Measurements from ENCODE around the gene FAM184B. TPM values are rescaled to one million over a fixed set of nuclear protein-coding genes. Genes with fewer than 3 reads are reported as not detected.
A peak's percentile ranks its signal among the peaks of the same experiment; 100 is the strongest.

FAM184B gene
- total and polyA plus RNA-seq, 2 experiments from 2014 or later, result 0.11 to 0.49 TPM

GRCh38 chr4:17823871-17824669 lies 42.6 kb upstream of the FAM184B start (continued):
- TF ChIP-seq, protein P1, sequence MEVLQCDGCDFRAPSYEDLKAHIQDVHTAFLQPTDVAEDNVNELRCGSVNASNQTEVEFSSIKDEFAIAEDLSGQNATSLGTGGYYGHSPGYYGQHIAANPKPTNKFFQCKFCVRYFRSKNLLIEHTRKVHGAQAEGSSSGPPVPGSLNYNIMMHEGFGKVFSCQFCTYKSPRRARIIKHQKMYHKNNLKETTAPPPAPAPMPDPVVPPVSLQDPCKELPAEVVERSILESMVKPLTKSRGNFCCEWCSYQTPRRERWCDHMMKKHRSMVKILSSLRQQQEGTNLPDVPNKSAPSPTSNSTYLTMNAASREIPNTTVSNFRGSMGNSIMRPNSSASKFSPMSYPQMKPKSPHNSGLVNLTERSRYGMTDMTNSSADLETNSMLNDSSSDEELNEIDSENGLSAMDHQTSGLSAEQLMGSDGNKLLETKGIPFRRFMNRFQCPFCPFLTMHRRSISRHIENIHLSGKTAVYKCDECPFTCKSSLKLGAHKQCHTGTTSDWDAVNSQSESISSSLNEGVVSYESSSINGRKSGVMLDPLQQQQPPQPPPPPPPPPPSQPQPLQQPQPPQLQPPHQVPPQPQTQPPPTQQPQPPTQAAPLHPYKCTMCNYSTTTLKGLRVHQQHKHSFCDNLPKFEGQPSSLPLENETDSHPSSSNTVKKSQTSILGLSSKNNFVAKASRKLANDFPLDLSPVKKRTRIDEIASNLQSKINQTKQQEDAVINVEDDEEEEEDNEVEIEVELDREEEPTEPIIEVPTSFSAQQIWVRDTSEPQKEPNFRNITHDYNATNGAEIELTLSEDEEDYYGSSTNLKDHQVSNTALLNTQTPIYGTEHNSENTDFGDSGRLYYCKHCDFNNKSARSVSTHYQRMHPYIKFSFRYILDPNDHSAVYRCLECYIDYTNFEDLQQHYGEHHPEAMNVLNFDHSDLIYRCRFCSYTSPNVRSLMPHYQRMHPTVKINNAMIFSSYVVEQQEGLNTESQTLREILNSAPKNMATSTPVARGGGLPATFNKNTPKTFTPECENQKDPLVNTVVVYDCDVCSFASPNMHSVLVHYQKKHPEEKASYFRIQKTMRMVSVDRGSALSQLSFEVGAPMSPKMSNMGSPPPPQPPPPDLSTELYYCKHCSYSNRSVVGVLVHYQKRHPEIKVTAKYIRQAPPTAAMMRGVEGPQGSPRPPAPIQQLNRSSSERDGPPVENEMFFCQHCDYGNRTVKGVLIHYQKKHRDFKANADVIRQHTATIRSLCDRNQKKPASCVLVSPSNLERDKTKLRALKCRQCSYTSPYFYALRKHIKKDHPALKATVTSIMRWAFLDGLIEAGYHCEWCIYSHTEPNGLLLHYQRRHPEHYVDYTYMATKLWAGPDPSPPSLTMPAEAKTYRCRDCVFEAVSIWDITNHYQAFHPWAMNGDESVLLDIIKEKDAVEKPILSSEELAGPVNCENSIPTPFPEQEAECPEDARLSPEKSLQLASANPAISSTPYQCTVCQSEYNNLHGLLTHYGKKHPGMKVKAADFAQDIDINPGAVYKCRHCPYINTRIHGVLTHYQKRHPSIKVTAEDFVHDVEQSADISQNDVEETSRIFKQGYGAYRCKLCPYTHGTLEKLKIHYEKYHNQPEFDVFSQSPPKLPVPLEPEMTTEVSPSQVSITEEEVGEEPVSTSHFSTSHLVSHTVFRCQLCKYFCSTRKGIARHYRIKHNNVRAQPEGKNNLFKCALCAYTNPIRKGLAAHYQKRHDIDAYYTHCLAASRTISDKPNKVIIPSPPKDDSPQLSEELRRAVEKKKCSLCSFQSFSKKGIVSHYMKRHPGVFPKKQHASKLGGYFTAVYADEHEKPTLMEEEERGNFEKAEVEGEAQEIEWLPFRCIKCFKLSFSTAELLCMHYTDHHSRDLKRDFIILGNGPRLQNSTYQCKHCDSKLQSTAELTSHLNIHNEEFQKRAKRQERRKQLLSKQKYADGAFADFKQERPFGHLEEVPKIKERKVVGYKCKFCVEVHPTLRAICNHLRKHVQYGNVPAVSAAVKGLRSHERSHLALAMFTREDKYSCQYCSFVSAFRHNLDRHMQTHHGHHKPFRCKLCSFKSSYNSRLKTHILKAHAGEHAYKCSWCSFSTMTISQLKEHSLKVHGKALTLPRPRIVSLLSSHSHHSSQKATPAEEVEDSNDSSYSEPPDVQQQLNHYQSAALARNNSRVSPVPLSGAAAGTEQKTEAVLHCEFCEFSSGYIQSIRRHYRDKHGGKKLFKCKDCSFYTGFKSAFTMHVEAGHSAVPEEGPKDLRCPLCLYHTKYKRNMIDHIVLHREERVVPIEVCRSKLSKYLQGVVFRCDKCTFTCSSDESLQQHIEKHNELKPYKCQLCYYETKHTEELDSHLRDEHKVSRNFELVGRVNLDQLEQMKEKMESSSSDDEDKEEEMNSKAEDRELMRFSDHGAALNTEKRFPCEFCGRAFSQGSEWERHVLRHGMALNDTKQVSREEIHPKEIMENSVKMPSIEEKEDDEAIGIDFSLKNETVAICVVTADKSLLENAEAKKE (CRISPR knock-in tag; IDR thresholded peaks at IDR 0.05), result no peak
- TF ChIP-seq ZNF331 (CRISPR knock-in tag; IDR thresholded peaks at IDR 0.05; ENCODE audit: low read depth), result no peak
- no peak for TF ChIP-seq POLR2AphosphoS5 (IDR thresholded peaks at IDR 0.05; ENCODE audit: low read depth)

GRCh38 chr4:17817027-17817426 lies 35.6 kb upstream of the FAM184B start:
- no peak for TF ChIP-seq JUNB (IDR thresholded peaks at IDR 0.05; ENCODE audit: unreplicated experiment)
- TF ChIP-seq, protein P2, sequence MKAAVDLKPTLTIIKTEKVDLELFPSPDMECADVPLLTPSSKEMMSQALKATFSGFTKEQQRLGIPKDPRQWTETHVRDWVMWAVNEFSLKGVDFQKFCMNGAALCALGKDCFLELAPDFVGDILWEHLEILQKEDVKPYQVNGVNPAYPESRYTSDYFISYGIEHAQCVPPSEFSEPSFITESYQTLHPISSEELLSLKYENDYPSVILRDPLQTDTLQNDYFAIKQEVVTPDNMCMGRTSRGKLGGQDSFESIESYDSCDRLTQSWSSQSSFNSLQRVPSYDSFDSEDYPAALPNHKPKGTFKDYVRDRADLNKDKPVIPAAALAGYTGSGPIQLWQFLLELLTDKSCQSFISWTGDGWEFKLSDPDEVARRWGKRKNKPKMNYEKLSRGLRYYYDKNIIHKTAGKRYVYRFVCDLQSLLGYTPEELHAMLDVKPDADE (IDR thresholded peaks at IDR 0.05), result no peak
- no peak for TF ChIP-seq EZH2phosphoT487 (IDR thresholded peaks at IDR 0.05; ENCODE audit: unreplicated experiment)
- no peak for TF ChIP-seq EZH2 (IDR thresholded peaks at IDR 0.05; ENCODE audit: low read depth, unreplicated experiment)
- no peak for TF ChIP-seq ZNF331 (CRISPR knock-in tag; IDR thresholded peaks at IDR 0.05; ENCODE audit: low read depth)
- no peak for TF ChIP-seq POLR2AphosphoS5 (IDR thresholded peaks at IDR 0.05; ENCODE audit: low read depth)
- TF ChIP-seq CTCF (conservative IDR thresholded peaks at IDR 0.05; ENCODE audit: low read depth in 2 of 2), result peak; percentile 55 to 59
- no peak for TF ChIP-seq STAT1 (IDR thresholded peaks at IDR 0.05; ENCODE audit: unreplicated experiment)
- no peak overlapping the region for H3K4me2 ChIP-seq
- H3K4me1 Mint-ChIP-seq, result peaks cover 9% of the 10 kb centered on the region
- H4K20me1 ChIP-seq (replicated peaks; ENCODE audit: insufficient read depth), result no peaks in the 10 kb centered on the region; the same call in none of the 2 replicates
- peaks cover 68% of the 10 kb centered on the region for H3K79me2 ChIP-seq (replicated peaks; ENCODE audit: insufficient read depth)
- no peak overlapping the region for H3K4me3 ChIP-seq
- peaks cover 60% of the 10 kb centered on the region for H3K36me3 Mint-ChIP-seq (ENCODE audit: low read depth)
- H3K36me3 ChIP-seq (ENCODE audit: insufficient read depth), result peaks cover 19% of the 10 kb centered on the region; the same call in 1 of the 2 replicates
- H3K27ac ChIP-seq (ENCODE audit: low read depth), result no peak overlapping the region
- H3K27me3 ChIP-seq (ENCODE audit: insufficient read depth), result no peaks in the 10 kb centered on the region
- no peaks in the 10 kb centered on the region for H3K27me3 Mint-ChIP-seq (ENCODE audit: insufficient read depth, low read depth, poor library complexity)
- no peak overlapping the region for H2AFZ ChIP-seq
- peak; percentile 70 for DNase-seq (ENCODE audit: low spot score)
- H3F3A ChIP-seq (replicated peaks; ENCODE audit: low read depth), result no peaks in the 10 kb centered on the region
- no peak overlapping the region for H3K4me3 Mint-ChIP-seq
- no peaks in the 10 kb centered on the region for H3K9me3 Mint-ChIP-seq
- H3K4me1 ChIP-seq (ENCODE audit: insufficient read depth), result peaks cover 6% of the 10 kb centered on the region; the same call in 1 of the 2 replicates
- H3K9me2 ChIP-seq (ENCODE audit: insufficient read depth), result no peaks in the 10 kb centered on the region
- peak; percentile 32; the same call in 1 of the 3 replicates for ATAC-seq
- H3K27ac Mint-ChIP-seq, result no peak overlapping the region

Data from GM23338 (cell line).